ENCODE results near the gene FSTL4.

GRCh38 chr5:133234911-133235310 is 377.4 kb downstream of the FSTL4 start:
- TF ChIP-seq ISL1 (CRISPR knock-in tag; IDR thresholded peaks at IDR 0.05) (no peak), ZFP3 (CRISPR knock-in tag; IDR thresholded peaks at IDR 0.05) (no peak), CREB5 (CRISPR knock-in tag; IDR thresholded peaks at IDR 0.05; ENCODE audit: low read depth) (no peak), ZNF70 (CRISPR knock-in tag; IDR thresholded peaks at IDR 0.05) (no peak), CSDC2 (CRISPR knock-in tag; IDR thresholded peaks at IDR 0.05) (no peak), PPARA (CRISPR knock-in tag; IDR thresholded peaks at IDR 0.05; ENCODE audit: borderline replicate concordance) (no peak)
